ENCODE measurements around the gene MYH9.

DNA sequence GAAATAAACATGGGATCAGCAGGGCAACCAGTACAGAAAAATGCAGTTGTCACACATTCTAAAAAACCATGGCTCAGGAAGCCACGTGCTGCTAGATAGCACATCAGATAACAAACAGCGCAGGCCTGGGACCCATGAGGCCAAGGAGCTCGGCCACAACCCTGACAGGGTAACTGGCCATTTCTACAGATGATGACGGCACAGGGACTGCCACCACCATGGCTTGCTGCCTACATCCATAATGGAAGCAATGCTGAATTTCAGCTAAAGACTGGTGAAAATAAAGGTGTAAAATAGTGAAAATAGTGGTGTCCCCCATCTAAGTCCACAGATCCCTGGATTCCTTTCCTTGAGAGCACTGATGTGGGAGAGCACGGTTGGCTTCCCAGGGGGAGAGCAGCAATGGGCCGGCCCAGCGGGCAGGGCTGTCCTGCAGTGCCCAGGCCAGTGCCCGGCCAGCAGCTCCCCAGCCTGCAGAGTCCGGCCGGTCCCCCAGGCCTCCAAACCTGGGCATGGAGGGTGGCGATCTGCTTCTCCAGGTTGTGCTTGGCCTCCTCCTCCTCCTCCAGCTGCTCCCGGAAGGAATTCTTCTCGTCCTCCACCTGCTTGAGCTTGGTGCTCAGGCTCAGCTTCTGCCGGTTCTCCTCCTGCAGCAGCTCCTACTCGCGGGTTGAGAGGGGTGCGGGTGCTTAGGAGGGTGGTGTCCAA, 94.8 kb downstream of the MYH9 start:
- TF ChIP-seq, protein P1, sequence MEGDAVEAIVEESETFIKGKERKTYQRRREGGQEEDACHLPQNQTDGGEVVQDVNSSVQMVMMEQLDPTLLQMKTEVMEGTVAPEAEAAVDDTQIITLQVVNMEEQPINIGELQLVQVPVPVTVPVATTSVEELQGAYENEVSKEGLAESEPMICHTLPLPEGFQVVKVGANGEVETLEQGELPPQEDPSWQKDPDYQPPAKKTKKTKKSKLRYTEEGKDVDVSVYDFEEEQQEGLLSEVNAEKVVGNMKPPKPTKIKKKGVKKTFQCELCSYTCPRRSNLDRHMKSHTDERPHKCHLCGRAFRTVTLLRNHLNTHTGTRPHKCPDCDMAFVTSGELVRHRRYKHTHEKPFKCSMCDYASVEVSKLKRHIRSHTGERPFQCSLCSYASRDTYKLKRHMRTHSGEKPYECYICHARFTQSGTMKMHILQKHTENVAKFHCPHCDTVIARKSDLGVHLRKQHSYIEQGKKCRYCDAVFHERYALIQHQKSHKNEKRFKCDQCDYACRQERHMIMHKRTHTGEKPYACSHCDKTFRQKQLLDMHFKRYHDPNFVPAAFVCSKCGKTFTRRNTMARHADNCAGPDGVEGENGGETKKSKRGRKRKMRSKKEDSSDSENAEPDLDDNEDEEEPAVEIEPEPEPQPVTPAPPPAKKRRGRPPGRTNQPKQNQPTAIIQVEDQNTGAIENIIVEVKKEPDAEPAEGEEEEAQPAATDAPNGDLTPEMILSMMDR (IDR thresholded peaks at IDR 0.05; ENCODE audit: low read depth, low read length, missing input control), result no peak
- TF ChIP-seq, protein P2, sequence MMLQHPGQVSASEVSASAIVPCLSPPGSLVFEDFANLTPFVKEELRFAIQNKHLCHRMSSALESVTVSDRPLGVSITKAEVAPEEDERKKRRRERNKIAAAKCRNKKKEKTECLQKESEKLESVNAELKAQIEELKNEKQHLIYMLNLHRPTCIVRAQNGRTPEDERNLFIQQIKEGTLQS (IDR thresholded peaks at IDR 0.05), result no peak
- TF ChIP-seq, protein P3, sequence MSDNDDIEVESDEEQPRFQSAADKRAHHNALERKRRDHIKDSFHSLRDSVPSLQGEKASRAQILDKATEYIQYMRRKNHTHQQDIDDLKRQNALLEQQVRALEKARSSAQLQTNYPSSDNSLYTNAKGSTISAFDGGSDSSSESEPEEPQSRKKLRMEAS (IDR thresholded peaks at IDR 0.05), result no peak
- TF ChIP-seq JUND (IDR thresholded peaks at IDR 0.05), result no peak
- TF ChIP-seq FOXA1 (IDR thresholded peaks at IDR 0.05), result no peak
- TF ChIP-seq, protein P4, sequence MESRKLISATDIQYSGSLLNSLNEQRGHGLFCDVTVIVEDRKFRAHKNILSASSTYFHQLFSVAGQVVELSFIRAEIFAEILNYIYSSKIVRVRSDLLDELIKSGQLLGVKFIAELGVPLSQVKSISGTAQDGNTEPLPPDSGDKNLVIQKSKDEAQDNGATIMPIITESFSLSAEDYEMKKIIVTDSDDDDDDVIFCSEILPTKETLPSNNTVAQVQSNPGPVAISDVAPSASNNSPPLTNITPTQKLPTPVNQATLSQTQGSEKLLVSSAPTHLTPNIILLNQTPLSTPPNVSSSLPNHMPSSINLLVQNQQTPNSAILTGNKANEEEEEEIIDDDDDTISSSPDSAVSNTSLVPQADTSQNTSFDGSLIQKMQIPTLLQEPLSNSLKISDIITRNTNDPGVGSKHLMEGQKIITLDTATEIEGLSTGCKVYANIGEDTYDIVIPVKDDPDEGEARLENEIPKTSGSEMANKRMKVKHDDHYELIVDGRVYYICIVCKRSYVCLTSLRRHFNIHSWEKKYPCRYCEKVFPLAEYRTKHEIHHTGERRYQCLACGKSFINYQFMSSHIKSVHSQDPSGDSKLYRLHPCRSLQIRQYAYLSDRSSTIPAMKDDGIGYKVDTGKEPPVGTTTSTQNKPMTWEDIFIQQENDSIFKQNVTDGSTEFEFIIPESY (IDR thresholded peaks at IDR 0.05), result no peak
- TF ChIP-seq TAF1 (conservative IDR thresholded peaks at IDR 0.05), result no peak
- no peak for TF ChIP-seq RXRA (IDR thresholded peaks at IDR 0.05)
- TF ChIP-seq SP1 (IDR thresholded peaks at IDR 0.05), result no peak
- TF ChIP-seq EGR1 (IDR thresholded peaks at IDR 0.05; ENCODE audit: low read depth in 2 of 2), result no peak
- TF ChIP-seq GABPA (IDR thresholded peaks at IDR 0.05 in 1 of 2, conservative IDR thresholded peaks at IDR 0.05 in 1 of 2), result no peak
- no peak for TF ChIP-seq HNF4G (IDR thresholded peaks at IDR 0.05)
- TF ChIP-seq RAD21 (IDR thresholded peaks at IDR 0.05), result no peak
- no peak for TF ChIP-seq NR2F2 (IDR thresholded peaks at IDR 0.05)
